ENCODE data around the gene ARMC2. TPM values are rescaled to one million over a fixed set of nuclear protein-coding genes. Genes with fewer than 3 reads are reported as not detected.

The ARMC2 gene
- total and polyA plus RNA-seq, 2 donors (not counting 3 experiments of a cell fraction or from before 2014, with no cell fraction given) = 1.7 to 3.7 TPM

- no peak for FAIRE-seq
- CTCF ChIA-PET = interaction anchor here (0.8 kb wide), 1 partner anchor 220 kb away, joined by 3 read pairs; no protein-coding TSS in a partner anchor
- peaks cover 6% of the 10 kb centered on the region for H3K4me1 ChIP-seq (ENCODE audit: control insufficient read depth, extremely low read depth, insufficient read depth, low read length)
- DNase-seq (ENCODE audit: low read depth, low spot score) = no peak
- no peak overlapping the region for H3K4me2 ChIP-seq (ENCODE audit: insufficient read depth, low read length)
- H3K27me3 ChIP-seq (ENCODE audit: control insufficient read depth in 2 of 2, insufficient read depth in 2 of 2, low read length in 2 of 2) = no peaks in the 10 kb centered on the region
- H3K9ac ChIP-seq (replicated peaks; ENCODE audit: extremely low read depth, insufficient read depth, low read length) = no peak overlapping the region
- no peak overlapping the region for H3K27ac ChIP-seq (ENCODE audit: insufficient read depth, low read depth, low read length)
- H3K36me3 ChIP-seq (ENCODE audit: control insufficient read depth in 2 of 2, extremely low read depth in 1 of 2, insufficient read depth in 2 of 2, low read length in 2 of 2) = peaks cover 0 to 6% of the 10 kb centered on the region in 2 experiments
- BruUV-seq (replicated peaks) = no TSS peak
- POLR2A ChIA-PET = no interaction called here
- no peaks in the 10 kb centered on the region for H3K79me2 ChIP-seq (ENCODE audit: control insufficient read depth, insufficient read depth, low read length)
- no peaks in the 10 kb centered on the region for H4K20me1 ChIP-seq (replicated peaks; ENCODE audit: control insufficient read depth, extremely low read depth, insufficient read depth, low read length)
- intact Hi-C loops (cut with micrococcal nuclease) = no loop called here
- TF ChIP-seq MAX (IDR thresholded peaks at IDR 0.05; ENCODE audit: insufficient read depth, insufficient read length) = no peak
- no peak for TF ChIP-seq GATA2 (IDR thresholded peaks at IDR 0.05; ENCODE audit: insufficient read depth, insufficient read length, low read depth, low read length)
- no peak for TF ChIP-seq POLR2A (IDR thresholded peaks at IDR 0.05; ENCODE audit: low read depth, low read length)
- no peak for TF ChIP-seq JUN (IDR thresholded peaks at IDR 0.05; ENCODE audit: borderline replicate concordance, insufficient read depth, insufficient read length, low read depth)
- TF ChIP-seq EZH2 (IDR thresholded peaks at IDR 0.05; ENCODE audit: borderline replicate concordance, low read depth, low read length, severe bottlenecking) = no peak
- no peak for TF ChIP-seq POLR2AphosphoS5 (IDR thresholded peaks at IDR 0.05; ENCODE audit: insufficient read depth, low read depth, low read length)
- no peaks in the 10 kb centered on the region for H3K9me1 ChIP-seq (replicated peaks; ENCODE audit: control insufficient read depth, extremely low read depth, insufficient read depth, low read length)
- no peaks in the 10 kb centered on the region for H3K9me3 ChIP-seq (replicated peaks; ENCODE audit: control insufficient read depth, insufficient read depth, low read length)
- dilution Hi-C loops (cut with MboI; ENCODE audit: extremely low pct_ligation_motif_present, low sequenced_read_pairs) = no loop called here
- H2AFZ ChIP-seq (ENCODE audit: low read depth, low read length) = no peak overlapping the region
- no peak overlapping the region for H3K4me3 ChIP-seq (replicated peaks in 1 of 3; ENCODE audit: insufficient read depth in 1 of 3, low read depth in 1 of 3, low read length in 3 of 3)
Observed at GRCh38 chr6:108853077-108853476, 4.9 kb downstream of the ARMC2 start.

DNA sequence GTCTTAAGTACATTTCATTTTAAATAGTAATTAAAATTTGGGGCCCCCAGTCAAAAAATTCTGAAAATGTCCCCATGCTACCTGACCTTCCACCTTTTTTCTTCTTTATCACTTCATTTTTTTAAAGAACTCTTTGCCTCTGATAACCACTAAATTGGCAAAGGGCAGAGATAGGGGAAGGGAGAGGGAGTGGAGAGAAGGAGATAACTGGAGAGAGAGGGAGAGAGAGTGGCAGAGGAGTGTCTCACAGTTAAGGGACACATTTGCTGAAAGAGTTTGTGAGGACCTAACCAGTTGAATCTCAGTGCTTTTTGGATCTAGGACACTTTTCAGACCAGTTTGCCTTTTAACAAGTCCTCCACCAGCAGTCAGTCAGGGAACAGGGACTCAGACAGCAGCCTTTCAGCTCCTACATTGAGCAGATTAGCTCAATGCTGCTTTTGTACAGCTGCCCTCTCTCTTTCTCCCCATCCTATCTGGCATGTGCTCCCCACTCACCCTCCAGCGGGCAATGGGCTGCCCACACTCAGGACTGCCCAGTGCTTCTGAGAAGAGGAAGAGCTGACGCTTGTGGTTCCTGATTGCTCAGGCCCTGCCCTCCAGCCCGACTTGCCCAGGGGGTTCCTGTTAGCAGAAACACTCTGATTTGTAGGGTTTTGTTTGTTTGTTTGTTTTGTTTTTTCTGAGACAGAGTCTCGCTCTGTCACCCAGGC is 14.4 kb downstream of the ARMC2 start:
- ChIA-PET CTCF (no interaction called here), POLR2A (no interaction called here)

More for the DNA sequence above, 14.4 kb downstream of the ARMC2 start:
- no peaks in the 10 kb centered on the region for H3K9me1 ChIP-seq (replicated peaks; ENCODE audit: control insufficient read depth, extremely low read depth, insufficient read depth, low read length)
- dilution Hi-C loops (cut with MboI; ENCODE audit: extremely low pct_ligation_motif_present, low sequenced_read_pairs) (no loop called here), intact Hi-C loops (cut with micrococcal nuclease) (no loop called here)
- H3K36me3 ChIP-seq (ENCODE audit: control insufficient read depth in 2 of 2, extremely low read depth in 1 of 2, insufficient read depth in 2 of 2, low read length in 2 of 2) = no peaks in the 10 kb centered on the region
- no peaks in the 10 kb centered on the region for H4K20me1 ChIP-seq (replicated peaks; ENCODE audit: control insufficient read depth, extremely low read depth, insufficient read depth, low read length)
- FAIRE-seq (no peak), DNase-seq (ENCODE audit: low read depth, low spot score) (no peak)
- BruUV-seq (replicated peaks) = no TSS peak
- no peak overlapping the region for H2AFZ ChIP-seq (ENCODE audit: low read depth, low read length)
- no peak overlapping the region for H3K27ac ChIP-seq (ENCODE audit: insufficient read depth, low read depth, low read length)
- no peak for TF ChIP-seq FOS (IDR thresholded peaks at IDR 0.05; ENCODE audit: borderline replicate concordance, insufficient read depth, low read length)
- no peak for TF ChIP-seq POLR2A (IDR thresholded peaks at IDR 0.05; ENCODE audit: low read depth, low read length)
- no peak for TF ChIP-seq JUN (IDR thresholded peaks at IDR 0.05; ENCODE audit: borderline replicate concordance, insufficient read depth, insufficient read length, low read depth)
- TF ChIP-seq POLR2AphosphoS5 (IDR thresholded peaks at IDR 0.05; ENCODE audit: insufficient read depth, low read depth, low read length) = no peak
- TF ChIP-seq MAX (IDR thresholded peaks at IDR 0.05; ENCODE audit: insufficient read depth, insufficient read length) = no peak
- no peak for TF ChIP-seq MYC (IDR thresholded peaks at IDR 0.05; ENCODE audit: low read depth, low read length)
- no peak for TF ChIP-seq GATA2 (IDR thresholded peaks at IDR 0.05; ENCODE audit: insufficient read depth, insufficient read length, low read depth, low read length)
- TF ChIP-seq CTCF (IDR thresholded peaks at IDR 0.05; ENCODE audit: extremely low read depth in 1 of 2, insufficient read depth in 1 of 2, low read depth in 1 of 2, low read length in 2 of 2) = no peak
- no peak for TF ChIP-seq EZH2 (IDR thresholded peaks at IDR 0.05; ENCODE audit: borderline replicate concordance, low read depth, low read length, severe bottlenecking)
- no peaks in the 10 kb centered on the region for H3K9me3 ChIP-seq (replicated peaks; ENCODE audit: control insufficient read depth, insufficient read depth, low read length)
- no peak overlapping the region for H3K4me3 ChIP-seq (replicated peaks in 1 of 3; ENCODE audit: insufficient read depth in 1 of 3, low read depth in 1 of 3, low read length in 3 of 3)
- H3K27me3 ChIP-seq (ENCODE audit: control insufficient read depth in 2 of 2, insufficient read depth in 2 of 2, low read length in 2 of 2) = no peaks in the 10 kb centered on the region
- no peaks in the 10 kb centered on the region for H3K4me1 ChIP-seq (ENCODE audit: control insufficient read depth, extremely low read depth, insufficient read depth, low read length)
- no peak overlapping the region for H3K4me2 ChIP-seq (ENCODE audit: insufficient read depth, low read length)
- no peaks in the 10 kb centered on the region for H3K79me2 ChIP-seq (ENCODE audit: control insufficient read depth, insufficient read depth, low read length)
- no peak overlapping the region for H3K9ac ChIP-seq (replicated peaks; ENCODE audit: extremely low read depth, insufficient read depth, low read length)
